TTC549 (cell line): Measurements from ENCODE around the gene RASSF4.

ENCODE experiments used
- FAIRE-seq: peaks from 2 replicates; lab custom pipeline; 2012; peaks lifted over from hg19 to GRCh38; lab: Jason Lieb, UNC

The RASSF4 gene

GRCh38 chr10:44976352-44977198, 17.0 kb downstream of the RASSF4 start:
- FAIRE-seq, result no peak

DNA sequence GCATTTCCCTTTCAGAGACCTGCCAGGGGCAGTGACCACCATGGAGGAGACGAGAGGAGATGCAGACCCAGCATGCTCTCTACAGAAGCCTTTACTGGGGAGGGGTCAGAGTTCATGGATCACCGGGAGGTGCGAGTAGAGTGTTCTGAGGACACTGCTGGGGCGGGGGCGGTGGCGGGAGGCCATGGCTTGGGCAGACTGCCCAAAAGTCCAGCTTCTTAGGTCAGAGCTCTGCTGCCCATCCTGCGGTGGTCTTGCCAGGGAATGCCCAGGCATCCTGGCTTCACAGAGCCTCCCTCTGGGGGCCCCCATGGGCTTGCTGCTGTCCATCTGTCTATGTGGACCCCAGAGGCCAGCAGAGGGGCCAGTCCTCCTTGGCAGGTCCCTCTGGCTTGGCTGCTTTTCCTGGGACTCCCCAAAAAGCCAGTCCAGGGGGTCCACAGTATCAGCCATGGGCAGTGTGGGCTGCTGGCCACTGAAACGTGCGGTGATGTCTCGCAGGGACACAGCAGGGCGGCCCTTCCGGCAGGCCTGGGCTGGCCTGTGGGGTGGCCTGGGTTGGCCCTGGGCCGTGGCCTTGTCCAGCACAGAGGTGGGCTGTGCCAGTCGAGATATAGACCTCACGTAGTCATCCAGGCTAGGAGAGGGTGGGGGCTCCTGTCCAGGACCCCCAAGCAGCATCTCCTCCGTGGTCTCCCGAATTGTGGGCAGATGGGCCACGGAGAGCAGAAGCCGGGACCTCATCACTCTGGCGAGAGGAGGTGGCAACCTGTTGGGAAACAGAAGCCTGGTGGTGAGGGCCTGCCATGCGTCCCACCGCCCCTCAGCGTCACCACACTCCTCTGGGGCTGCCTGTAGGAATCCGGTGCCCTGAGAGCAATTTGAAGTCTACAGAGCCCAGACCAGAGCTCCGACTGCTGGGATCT, 17.9 kb downstream of the RASSF4 start:
- FAIRE-seq, result no peak

- FAIRE-seq, result no peak
These were observed 18.6 kb downstream of the RASSF4 start for GRCh38 chr10:44978213-44978569.

DNA sequence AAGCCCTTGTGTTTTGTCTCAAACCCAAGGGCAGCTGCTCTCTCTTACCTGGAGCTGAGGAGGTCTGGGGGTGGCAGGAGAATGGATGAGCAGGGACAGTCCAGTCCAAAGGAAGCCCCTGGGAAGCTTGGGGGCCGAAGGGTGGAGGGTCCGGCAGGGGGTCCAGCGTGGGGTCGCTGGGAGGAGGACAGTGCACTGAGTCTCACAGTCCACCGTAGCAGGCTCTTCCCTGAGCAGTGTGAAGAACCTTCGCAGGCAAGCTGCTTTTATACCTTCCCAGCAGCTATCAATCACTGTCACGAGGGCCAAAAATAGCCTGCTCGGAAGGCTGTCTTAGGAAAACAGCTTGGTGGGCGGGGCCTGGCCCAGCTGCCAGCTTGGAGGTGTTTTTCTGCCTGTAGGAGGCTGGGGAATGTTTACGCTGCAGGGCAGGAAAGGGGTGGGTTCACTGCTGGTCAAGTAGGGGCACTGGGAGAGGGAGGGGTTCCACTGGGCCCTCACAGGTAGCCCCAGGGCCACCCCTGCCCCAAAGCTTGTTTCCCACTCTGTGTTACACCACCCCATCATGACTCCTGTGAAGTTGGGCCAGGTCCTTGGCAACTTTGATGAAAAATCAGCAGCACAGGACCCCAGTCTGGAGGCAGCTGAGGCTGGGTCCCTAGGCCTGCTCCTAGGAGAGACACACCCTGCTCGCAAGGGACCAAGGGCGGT, 19.1 kb downstream of the RASSF4 start, which contains the start of gene DEPP1:
DEPP1 (minus strand) TSS at position 240 of the 711 bp plus-strand sequence. CDS start 779 bp downstream, outside the sequence.
- no peak for FAIRE-seq

DNA sequence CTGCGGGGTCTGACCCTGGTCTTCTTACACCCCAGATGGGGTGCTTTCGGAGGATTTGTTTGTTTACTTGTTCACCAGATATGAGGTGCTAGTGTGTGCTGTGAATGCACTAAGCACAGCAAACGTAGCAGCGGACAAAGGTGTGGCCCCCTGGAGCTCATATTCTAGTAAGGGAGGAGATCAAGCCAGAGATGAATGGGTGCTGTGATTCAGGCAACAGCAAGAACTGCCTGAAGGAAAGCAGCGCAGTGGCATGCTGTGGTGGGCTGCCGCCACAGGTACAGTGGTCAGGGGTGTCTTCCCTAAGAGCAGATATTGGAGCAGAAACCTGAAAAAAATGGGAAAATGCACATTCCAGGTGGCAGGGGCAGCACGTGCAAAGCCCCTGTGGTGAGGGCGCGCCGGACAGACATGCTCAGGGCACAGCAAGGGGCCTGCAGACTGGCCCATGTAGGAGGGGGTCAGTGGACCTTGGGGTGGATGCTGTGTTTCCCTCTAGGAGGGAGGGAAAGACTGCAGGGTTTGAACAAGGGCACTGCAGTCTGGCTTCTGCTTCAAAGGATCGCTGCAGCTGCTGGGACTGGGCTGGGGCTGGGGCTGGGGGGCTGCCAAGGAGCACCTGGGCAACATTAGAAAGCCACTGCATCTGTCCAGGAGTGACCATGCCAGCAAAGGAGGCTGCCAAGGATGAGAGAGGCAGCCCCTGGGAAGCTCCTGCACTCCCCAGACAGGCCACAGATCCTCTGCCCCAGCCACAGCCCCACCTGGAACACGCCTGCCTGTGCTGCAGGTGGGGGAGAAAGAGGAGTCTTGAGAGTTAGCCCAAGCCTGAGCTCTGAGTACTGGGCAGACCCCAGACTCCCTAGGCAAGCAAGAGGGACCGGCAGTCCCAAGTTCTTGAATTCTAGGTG, 19.9 kb downstream of the RASSF4 start:
- no peak for FAIRE-seq

GRCh38 chr10:44980309-44981171, 20.9 kb downstream of the RASSF4 start:
- no peak for FAIRE-seq

DNA sequence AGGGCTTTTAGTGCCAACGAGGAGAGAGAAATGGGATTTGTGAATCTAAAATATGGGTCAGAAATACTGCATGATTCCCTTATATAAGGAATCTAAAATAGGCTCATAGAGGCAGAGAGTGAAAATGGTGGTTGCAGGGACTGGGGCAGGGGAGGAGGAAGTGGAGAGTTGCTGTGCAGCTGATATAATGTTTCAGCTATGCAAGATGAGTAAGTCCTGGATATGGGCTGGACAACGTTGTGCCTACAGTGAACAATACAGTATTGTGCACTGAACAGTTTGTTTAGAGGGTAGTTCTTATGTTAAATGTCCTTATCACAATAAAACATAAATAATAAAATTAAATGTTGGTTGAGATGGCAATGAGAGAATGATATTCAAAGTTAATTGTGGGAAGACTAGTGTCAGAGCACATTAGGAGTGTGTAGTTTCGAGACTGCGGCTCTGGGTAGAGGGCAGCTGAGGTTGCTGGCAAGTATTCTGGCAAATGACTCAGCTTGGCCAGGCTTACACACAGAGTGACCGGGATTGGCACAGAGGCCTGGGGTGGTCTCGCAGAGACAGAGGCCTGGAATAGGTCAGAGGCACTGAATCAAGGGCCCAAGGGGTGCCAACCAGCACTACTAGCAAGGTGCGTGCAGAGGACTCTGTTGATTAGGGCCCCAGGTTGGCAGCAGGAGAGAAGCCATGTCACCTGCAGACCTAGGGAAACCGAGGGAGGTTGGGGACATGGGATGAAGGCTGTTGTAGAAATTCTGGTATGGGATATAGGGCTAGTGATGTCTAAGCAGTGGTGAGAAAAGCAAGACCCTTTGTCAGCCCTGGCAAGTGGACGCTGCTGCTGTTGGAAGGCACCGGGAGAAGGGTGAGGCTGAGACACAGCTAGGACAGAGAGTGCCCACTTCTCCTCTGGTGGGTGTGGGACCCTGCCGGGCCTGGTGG, 21.8 kb downstream of the RASSF4 start:
- FAIRE-seq, result no peak

- FAIRE-seq, result no peak
These were observed 22.5 kb downstream of the RASSF4 start for GRCh38 chr10:44982114-44982460.

DNA sequence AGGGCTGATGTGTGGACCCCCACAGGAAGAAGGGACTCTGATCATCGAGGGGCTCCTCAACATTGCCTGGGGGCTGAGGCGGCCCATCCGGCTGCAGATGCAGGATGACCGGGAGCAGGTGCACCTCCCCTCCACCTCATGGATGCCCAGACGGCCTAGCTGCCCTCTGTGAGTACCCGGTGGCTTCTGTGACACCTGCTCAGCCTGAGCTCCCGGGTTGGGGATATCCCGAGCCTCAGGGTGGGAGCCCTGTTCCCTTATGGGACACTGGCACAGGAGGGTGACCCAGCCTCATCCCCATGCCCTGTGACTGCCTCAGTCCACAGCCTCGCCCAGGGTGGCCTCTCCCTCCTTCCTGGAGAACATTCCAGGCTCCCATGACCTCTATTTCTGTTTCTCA, 22.9 kb downstream of the RASSF4 start:
- no peak for FAIRE-seq

DNA sequence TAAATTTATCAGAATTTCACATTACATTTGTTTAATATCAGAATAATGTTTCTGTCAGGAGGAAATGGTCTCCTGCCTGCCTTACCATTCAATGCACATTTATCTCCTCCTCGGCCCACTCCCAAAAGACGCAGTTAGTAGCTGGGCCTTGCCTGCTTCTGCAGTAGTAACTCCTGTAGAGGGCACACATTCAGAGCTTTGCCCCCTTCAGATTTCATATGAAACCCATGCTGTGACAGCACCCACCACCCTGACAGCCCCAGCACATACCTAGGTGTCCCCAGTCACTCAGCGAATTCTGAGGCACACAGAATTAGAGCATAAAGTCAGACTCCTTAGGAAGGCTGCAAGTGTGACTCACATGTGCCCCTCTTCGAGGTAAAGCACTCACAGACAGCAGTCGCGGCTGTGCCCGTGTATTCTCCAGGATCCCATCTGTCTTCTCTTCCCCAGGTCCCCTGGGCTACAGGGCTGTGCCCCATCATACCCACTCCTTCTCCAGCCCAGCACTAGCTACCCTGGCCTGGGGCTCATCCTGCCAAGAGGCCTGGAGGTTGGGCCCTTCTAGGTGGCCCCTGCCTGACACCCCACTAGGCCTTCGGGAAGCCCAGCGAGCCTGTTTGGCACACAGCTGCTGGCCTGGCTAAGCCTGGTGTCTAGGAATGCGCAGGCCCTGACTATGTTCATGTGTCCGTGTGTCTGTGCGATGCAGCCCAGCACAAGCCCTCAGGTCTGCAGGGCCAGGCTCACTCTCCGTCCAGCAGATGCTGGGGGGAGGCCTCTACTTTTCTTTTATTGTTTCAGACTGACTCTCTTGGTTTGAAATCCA, 23.7 kb downstream of the RASSF4 start:
- FAIRE-seq, result no peak

- no peak for FAIRE-seq
These were observed 24.3 kb downstream of the RASSF4 start for GRCh38 chr10:44983895-44984278.

DNA sequence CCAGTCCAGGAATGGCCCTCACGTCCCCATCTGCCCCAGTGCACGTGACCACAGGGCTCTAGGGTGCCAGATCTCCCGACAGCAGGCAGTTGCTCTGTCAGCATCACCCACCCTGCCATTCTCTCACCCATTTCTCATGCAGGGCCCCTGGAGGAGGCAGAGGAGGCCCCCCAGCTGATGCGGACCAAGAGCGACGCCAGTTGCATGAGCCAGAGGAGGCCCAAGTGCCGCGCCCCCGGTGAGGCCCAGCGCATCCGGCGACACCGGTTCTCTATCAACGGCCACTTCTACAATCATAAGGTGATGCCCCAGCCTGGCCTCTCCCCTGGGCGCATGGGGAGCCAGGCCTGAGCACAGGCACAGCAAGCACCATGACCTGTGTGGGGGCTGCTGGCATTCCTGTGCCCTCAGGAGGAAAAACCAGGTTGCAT, 25.1 kb downstream of the RASSF4 start:
- FAIRE-seq, result no peak

GRCh38 chr10:44985175-44985681, 25.6 kb downstream of the RASSF4 start:
- FAIRE-seq, result no peak

DNA sequence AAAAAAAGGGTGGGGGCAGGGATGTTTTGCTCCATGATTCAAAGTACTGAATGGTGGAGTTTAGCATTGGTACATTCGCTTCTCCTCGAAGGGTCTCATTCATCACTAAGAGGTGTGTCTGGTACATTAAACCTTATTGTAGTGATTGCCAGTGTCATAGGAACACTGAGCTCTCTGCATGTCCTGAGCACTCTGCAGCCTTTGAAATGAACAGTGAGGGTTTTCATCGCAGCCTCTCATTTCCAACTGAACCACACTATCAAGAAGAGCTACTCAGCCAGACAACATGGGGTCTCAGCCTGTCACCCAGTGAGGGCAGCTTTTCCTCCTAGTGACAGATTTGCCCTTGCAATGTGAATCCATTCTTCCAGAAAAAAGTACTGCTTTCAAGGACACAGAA, 26.6 kb downstream of the RASSF4 start:
- FAIRE-seq, result no peak

GRCh38 chr10:44986670-44987069, 27.1 kb downstream of the RASSF4 start:
- no peak for FAIRE-seq

DNA sequence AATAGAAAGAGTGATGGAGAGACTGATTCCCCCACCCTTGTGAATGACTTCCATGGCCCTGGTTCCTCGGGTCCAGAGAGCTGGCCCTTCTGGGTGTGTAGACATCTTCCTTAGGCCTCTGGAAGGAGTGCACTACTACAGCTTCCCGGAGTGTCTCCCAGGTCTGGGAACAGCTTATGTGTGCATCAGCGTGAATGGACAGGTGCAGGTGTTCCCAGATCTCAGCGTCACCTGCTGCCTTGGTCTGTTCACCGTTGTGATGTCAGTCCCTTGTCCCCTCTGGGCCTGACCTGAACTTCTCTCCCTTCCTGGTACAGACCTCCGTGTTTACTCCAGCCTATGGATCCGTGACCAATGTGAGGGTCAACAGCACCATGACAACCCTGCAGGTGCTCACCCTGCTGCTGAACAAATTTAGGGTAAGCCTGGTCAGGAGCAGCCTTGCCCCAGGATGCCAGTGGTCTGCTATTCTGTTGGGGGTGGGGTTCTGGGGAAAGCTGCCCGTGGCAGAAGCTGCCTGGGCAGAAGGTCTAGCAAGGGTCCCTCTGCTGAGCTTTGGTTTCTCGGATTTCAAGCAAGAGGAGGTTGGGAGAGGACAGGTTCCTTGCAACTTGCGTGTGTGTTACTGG, 29.5 kb downstream of the RASSF4 start:
- no peak for FAIRE-seq

- no peak for FAIRE-seq
These were observed 30.1 kb downstream of the RASSF4 start for GRCh38 chr10:44989597-44990301.
